ENCODE results near the gene MYOM1. TPM values are rescaled to one million over a fixed set of nuclear protein-coding genes. Genes with fewer than 3 reads are reported as not detected.

The MYOM1 gene
- polyA plus RNA-seq, 4 donors = 1.5 to 7.9 (median 2.8) TPM

GRCh38 chr18:3219241-3219630, 532 bp downstream of the MYOM1 start:
- Histone ChIP-seq H3K36me3 (ENCODE audit: control insufficient read depth in 3 of 3, insufficient read depth in 2 of 3, low read depth in 1 of 3, low read length in 3 of 3) (peaks cover 0 to 8% (median 0%) of the 10 kb centered on the region in 3 donors), H3K27ac (ENCODE audit: low read depth in 1 of 3, low read length in 2 of 3) (peak overlapping the region in 2 of 3 donors; percentile 1 to 94), H3K9me3 (ENCODE audit: control insufficient read depth in 2 of 2, insufficient read depth in 1 of 2, low read depth in 1 of 2, low read length in 1 of 2) (peaks cover 0 to 12% of the 10 kb centered on the region in 2 donors), H3K27me3 (ENCODE audit: control insufficient read depth in 3 of 3, insufficient read depth in 3 of 3, low read length in 3 of 3) (no peaks in the 10 kb centered on the region), H3K4me1 (ENCODE audit: control insufficient read depth in 3 of 3, insufficient read depth in 2 of 3, low read depth in 1 of 3, low read length in 2 of 3) (peaks cover 0 to 39% (median 5%) of the 10 kb centered on the region in 3 donors), H3K4me3 (ENCODE audit: low read depth in 1 of 3, low read length in 3 of 3) (no peak overlapping the region)
- DNase-seq = no peak
- WGBS, 3 donors = 78 to 87% (median 84%) methylated on average over 8 of the region's 8 CpGs
- no peak for FAIRE-seq

- Histone ChIP-seq H3K4me1 (ENCODE audit: control insufficient read depth in 3 of 3, insufficient read depth in 2 of 3, low read depth in 1 of 3, low read length in 2 of 3) (peaks cover 0 to 39% (median 5%) of the 10 kb centered on the region in 3 donors), H3K9me3 (ENCODE audit: control insufficient read depth in 2 of 2, insufficient read depth in 1 of 2, low read depth in 1 of 2, low read length in 1 of 2) (peaks cover 0 to 12% of the 10 kb centered on the region in 2 donors), H3K4me3 (ENCODE audit: low read depth in 1 of 3, low read length in 3 of 3) (no peak overlapping the region), H3K27me3 (ENCODE audit: control insufficient read depth in 3 of 3, insufficient read depth in 3 of 3, low read length in 3 of 3) (no peaks in the 10 kb centered on the region), H3K36me3 (ENCODE audit: control insufficient read depth in 3 of 3, insufficient read depth in 2 of 3, low read depth in 1 of 3, low read length in 3 of 3) (peaks cover 0 to 8% (median 0%) of the 10 kb centered on the region in 3 donors), H3K27ac (ENCODE audit: low read depth in 1 of 3, low read length in 2 of 3) (peak overlapping the region in 1 of 3 donors; percentile 94)
- peak in 1 of 2 donors; percentile 34 for DNase-seq
- no peak for FAIRE-seq
- WGBS, 3 donors = 75 to 89% (median 85%) methylated on average over 2 of the region's 2 CpGs
These were observed 949 bp downstream of the MYOM1 start for GRCh38 chr18:3218819-3219218.

GRCh38 chr18:3217948-3218647, 1.7 kb downstream of the MYOM1 start:
- Histone ChIP-seq H3K36me3 (ENCODE audit: control insufficient read depth in 3 of 3, insufficient read depth in 2 of 3, low read depth in 1 of 3, low read length in 3 of 3) (peaks cover 0 to 8% (median 0%) of the 10 kb centered on the region in 3 donors), H3K27me3 (ENCODE audit: control insufficient read depth in 3 of 3, insufficient read depth in 3 of 3, low read length in 3 of 3) (no peaks in the 10 kb centered on the region), H3K9me3 (ENCODE audit: control insufficient read depth in 2 of 2, insufficient read depth in 1 of 2, low read depth in 1 of 2, low read length in 1 of 2) (peaks cover 0 to 12% of the 10 kb centered on the region in 2 donors), H3K4me3 (ENCODE audit: low read depth in 1 of 3, low read length in 3 of 3) (no peak overlapping the region), H3K27ac (ENCODE audit: low read depth in 1 of 3, low read length in 2 of 3) (peak overlapping the region in 2 of 3 donors; percentile 87 to 94), H3K4me1 (ENCODE audit: control insufficient read depth in 3 of 3, insufficient read depth in 2 of 3, low read depth in 1 of 3, low read length in 2 of 3) (peaks cover 0 to 35% (median 5%) of the 10 kb centered on the region in 3 donors)
- 13 to 29% (median 22%) methylated on average over 3 of the region's 3 CpGs for WGBS, 3 donors
- DNase-seq (peak; percentile 94 to 97), FAIRE-seq (peak; percentile 96)

- peaks cover 0 to 12% of the 10 kb centered on the region in 2 donors for H3K9me3 ChIP-seq (ENCODE audit: control insufficient read depth in 2 of 2, insufficient read depth in 1 of 2, low read depth in 1 of 2, low read length in 1 of 2)
- DNase-seq = peak in 1 of 2 donors; percentile 47
- peaks cover 0 to 42% (median 5%) of the 10 kb centered on the region in 3 donors for H3K4me1 ChIP-seq (ENCODE audit: control insufficient read depth in 3 of 3, insufficient read depth in 2 of 3, low read depth in 1 of 3, low read length in 2 of 3)
- no peak for FAIRE-seq
- WGBS, 3 donors = 57 to 68% (median 58%) methylated on average over 5 of the region's 5 CpGs
- no peak overlapping the region for H3K4me3 ChIP-seq (ENCODE audit: low read depth in 1 of 3, low read length in 3 of 3)
- no peaks in the 10 kb centered on the region for H3K27me3 ChIP-seq (ENCODE audit: control insufficient read depth in 3 of 3, insufficient read depth in 3 of 3, low read length in 3 of 3)
- peak overlapping the region in 2 of 3 donors; percentile 87 to 94 for H3K27ac ChIP-seq (ENCODE audit: low read depth in 1 of 3, low read length in 2 of 3)
- peaks cover 0 to 8% (median 0%) of the 10 kb centered on the region in 3 donors for H3K36me3 ChIP-seq (ENCODE audit: control insufficient read depth in 3 of 3, insufficient read depth in 2 of 3, low read depth in 1 of 3, low read length in 3 of 3)
These were observed 2.8 kb downstream of the MYOM1 start for GRCh38 chr18:3216987-3217386.

GRCh38 chr18:3214855-3215637, 4.7 kb downstream of the MYOM1 start:
- Histone ChIP-seq H3K27ac (ENCODE audit: low read depth in 1 of 3, low read length in 2 of 3) (no peak overlapping the region), H3K36me3 (ENCODE audit: control insufficient read depth in 3 of 3, insufficient read depth in 2 of 3, low read depth in 1 of 3, low read length in 3 of 3) (peaks cover 0 to 8% (median 0%) of the 10 kb centered on the region in 3 donors), H3K4me3 (ENCODE audit: low read depth in 1 of 3, low read length in 3 of 3) (no peak overlapping the region), H3K27me3 (ENCODE audit: control insufficient read depth in 3 of 3, insufficient read depth in 3 of 3, low read length in 3 of 3) (no peaks in the 10 kb centered on the region), H3K4me1 (ENCODE audit: control insufficient read depth in 3 of 3, insufficient read depth in 2 of 3, low read depth in 1 of 3, low read length in 2 of 3) (peaks cover 2 to 44% (median 4%) of the 10 kb centered on the region in 3 donors), H3K9me3 (ENCODE audit: control insufficient read depth in 2 of 2, insufficient read depth in 1 of 2, low read depth in 1 of 2, low read length in 1 of 2) (peaks cover 0 to 12% of the 10 kb centered on the region in 2 donors)
- 95 to 96% (median 95%) methylated on average over 36 of the region's 36 CpGs for WGBS, 3 donors
- FAIRE-seq = no peak
- no peak for DNase-seq

- Histone ChIP-seq H3K27ac (ENCODE audit: low read depth in 1 of 3, low read length in 2 of 3) (peak overlapping the region in 2 of 3 donors; percentile 26 to 32), H3K9me3 (ENCODE audit: control insufficient read depth in 2 of 2, insufficient read depth in 1 of 2, low read depth in 1 of 2, low read length in 1 of 2) (peaks cover 0 to 12% of the 10 kb centered on the region in 2 donors), H3K4me3 (ENCODE audit: low read depth in 1 of 3, low read length in 3 of 3) (no peak overlapping the region), H3K36me3 (ENCODE audit: control insufficient read depth in 3 of 3, insufficient read depth in 2 of 3, low read depth in 1 of 3, low read length in 3 of 3) (peaks cover 0 to 8% (median 0%) of the 10 kb centered on the region in 3 donors), H3K27me3 (ENCODE audit: control insufficient read depth in 3 of 3, insufficient read depth in 3 of 3, low read length in 3 of 3) (no peaks in the 10 kb centered on the region), H3K4me1 (ENCODE audit: control insufficient read depth in 3 of 3, insufficient read depth in 2 of 3, low read depth in 1 of 3, low read length in 2 of 3) (peaks cover 2 to 32% (median 4%) of the 10 kb centered on the region in 3 donors)
- WGBS, 3 donors = 41 to 53% (median 43%) methylated on average over 6 of the region's 6 CpGs
- FAIRE-seq (no peak), DNase-seq (peak; percentile 36 to 61)
These were observed 6.3 kb downstream of the MYOM1 start for GRCh38 chr18:3213300-3214059.

- peaks cover 0 to 12% of the 10 kb centered on the region in 2 donors for H3K9me3 ChIP-seq (ENCODE audit: control insufficient read depth in 2 of 2, insufficient read depth in 1 of 2, low read depth in 1 of 2, low read length in 1 of 2)
- DNase-seq = no peak
- peaks cover 0 to 8% (median 0%) of the 10 kb centered on the region in 3 donors for H3K36me3 ChIP-seq (ENCODE audit: control insufficient read depth in 3 of 3, insufficient read depth in 2 of 3, low read depth in 1 of 3, low read length in 3 of 3)
- peak overlapping the region in 1 of 3 donors; percentile 26 for H3K27ac ChIP-seq (ENCODE audit: low read depth in 1 of 3, low read length in 2 of 3)
- 72 to 85% (median 76%) methylated on average over 4 of the region's 4 CpGs for whole genome bisulfite sequencing, 3 donors
- FAIRE-seq = no peak
- H3K4me3 ChIP-seq (ENCODE audit: low read depth in 1 of 3, low read length in 3 of 3) = no peak overlapping the region
- H3K27me3 ChIP-seq (ENCODE audit: control insufficient read depth in 3 of 3, insufficient read depth in 3 of 3, low read length in 3 of 3) = no peaks in the 10 kb centered on the region
- H3K4me1 ChIP-seq (ENCODE audit: control insufficient read depth in 3 of 3, insufficient read depth in 2 of 3, low read depth in 1 of 3, low read length in 2 of 3) = peaks cover 2 to 35% (median 4%) of the 10 kb centered on the region in 3 donors
These were observed 7.1 kb downstream of the MYOM1 start for GRCh38 chr18:3212657-3213056.
